Measurements from ENCODE around the gene ZDHHC18.

The ZDHHC18 gene

DNA sequence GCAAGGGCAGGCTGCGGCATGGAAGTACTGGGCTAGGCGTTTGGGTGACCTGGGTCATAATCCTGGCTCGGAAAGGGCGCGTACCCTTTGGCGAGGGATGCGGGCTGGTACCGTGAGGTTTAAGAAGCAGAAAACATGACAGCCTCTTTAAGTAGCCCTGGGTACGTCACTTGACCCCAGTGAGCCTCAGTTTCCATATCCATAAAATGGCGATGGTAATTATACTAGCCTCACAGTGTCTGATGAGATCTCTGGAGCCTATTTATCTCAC is 38.0 kb upstream of the ZDHHC18 start:
- DNase-seq (ENCODE audit: low read depth) = no peak
- peak overlapping the region; percentile 83 for H3K4me3 ChIP-seq (ENCODE audit: low read length)
- TF ChIP-seq, protein P1, sequence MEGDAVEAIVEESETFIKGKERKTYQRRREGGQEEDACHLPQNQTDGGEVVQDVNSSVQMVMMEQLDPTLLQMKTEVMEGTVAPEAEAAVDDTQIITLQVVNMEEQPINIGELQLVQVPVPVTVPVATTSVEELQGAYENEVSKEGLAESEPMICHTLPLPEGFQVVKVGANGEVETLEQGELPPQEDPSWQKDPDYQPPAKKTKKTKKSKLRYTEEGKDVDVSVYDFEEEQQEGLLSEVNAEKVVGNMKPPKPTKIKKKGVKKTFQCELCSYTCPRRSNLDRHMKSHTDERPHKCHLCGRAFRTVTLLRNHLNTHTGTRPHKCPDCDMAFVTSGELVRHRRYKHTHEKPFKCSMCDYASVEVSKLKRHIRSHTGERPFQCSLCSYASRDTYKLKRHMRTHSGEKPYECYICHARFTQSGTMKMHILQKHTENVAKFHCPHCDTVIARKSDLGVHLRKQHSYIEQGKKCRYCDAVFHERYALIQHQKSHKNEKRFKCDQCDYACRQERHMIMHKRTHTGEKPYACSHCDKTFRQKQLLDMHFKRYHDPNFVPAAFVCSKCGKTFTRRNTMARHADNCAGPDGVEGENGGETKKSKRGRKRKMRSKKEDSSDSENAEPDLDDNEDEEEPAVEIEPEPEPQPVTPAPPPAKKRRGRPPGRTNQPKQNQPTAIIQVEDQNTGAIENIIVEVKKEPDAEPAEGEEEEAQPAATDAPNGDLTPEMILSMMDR (conservative IDR thresholded peaks at IDR 0.05; ENCODE audit: low read length) = no peak

DNA sequence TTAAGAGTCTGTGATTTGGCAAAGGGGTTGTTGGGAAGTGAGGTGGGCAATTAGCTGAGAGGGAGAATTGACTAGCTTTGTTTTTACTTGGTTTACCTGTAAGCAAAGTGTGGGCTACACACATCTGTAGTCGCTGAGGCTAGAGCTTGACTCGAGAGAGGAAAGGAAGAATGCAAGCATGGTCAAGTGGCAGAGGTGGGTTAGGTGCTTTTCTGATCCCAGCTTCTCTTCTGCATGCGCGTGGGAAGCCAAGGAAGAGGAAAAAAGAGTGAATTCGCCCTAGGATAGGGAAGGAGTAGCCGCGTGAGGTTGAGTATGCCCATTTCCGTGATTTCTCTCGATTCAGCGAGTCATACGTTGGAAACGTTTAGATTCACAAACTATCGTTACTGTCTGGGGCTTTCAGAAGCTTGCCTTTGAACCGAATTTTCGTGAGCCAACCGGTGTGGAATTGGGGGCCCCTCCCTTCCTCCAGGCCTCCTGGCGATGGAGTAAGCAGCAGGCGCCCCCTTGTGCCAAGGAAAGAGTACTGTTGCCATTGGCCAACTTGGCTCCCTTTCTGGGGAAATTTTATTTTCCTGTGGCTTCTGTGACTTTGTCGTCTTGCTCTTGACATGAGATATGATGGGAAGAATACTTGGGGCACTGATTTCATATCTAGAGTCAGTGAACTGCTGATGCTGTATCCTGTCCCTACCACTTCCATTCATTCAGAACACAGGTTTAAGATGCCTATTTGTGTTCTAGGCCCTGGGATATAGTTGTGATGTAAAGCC is 37.5 kb upstream of the ZDHHC18 start:
- peak; percentile 85 for DNase-seq (ENCODE audit: low read depth)
- TF ChIP-seq, protein P1 (conservative IDR thresholded peaks at IDR 0.05; ENCODE audit: low read length) = peak; percentile 94
- peak overlapping the region; percentile 83 for H3K4me3 ChIP-seq (ENCODE audit: low read length)

DNA sequence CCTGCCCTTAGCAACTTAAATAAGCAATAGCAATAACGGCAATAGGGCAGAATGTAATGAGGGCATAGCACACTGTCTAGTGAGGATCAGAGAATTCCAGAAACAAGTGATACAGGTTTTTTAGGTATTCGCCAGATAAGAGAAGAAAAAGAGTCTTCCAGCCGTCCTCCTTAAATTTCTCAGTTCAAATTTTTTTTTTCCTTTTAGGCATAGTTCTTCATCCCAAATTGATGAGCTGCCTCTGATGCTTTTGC is 36.9 kb upstream of the ZDHHC18 start:
- TF ChIP-seq, protein P1 (conservative IDR thresholded peaks at IDR 0.05; ENCODE audit: low read length) = no peak
- H3K4me3 ChIP-seq (ENCODE audit: low read length) = no peak overlapping the region
- DNase-seq (ENCODE audit: low read depth) = no peak

DNA sequence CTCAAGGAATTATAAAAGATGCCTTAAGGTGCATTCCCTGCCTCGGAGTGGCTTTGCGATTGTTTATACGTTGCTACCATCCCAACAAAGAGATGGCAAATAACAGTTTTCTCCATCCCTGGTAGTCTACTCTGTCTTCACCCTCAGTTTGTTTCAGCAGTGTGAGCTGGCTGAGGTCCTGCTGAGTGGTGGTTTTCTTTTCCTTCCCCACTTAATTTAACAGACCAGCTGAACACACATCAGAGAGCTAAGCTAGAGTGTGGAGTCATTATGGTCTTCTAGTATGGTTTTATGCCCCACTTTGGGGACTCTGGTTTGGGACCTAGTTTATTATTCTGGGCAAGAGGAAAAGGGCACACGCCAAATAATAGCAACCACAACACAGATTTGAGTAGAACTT is 36.6 kb upstream of the ZDHHC18 start:
- TF ChIP-seq, protein P1 (conservative IDR thresholded peaks at IDR 0.05; ENCODE audit: low read length) = no peak
- no peak overlapping the region for H3K4me3 ChIP-seq (ENCODE audit: low read length)
- no peak for DNase-seq (ENCODE audit: low read depth)

DNA sequence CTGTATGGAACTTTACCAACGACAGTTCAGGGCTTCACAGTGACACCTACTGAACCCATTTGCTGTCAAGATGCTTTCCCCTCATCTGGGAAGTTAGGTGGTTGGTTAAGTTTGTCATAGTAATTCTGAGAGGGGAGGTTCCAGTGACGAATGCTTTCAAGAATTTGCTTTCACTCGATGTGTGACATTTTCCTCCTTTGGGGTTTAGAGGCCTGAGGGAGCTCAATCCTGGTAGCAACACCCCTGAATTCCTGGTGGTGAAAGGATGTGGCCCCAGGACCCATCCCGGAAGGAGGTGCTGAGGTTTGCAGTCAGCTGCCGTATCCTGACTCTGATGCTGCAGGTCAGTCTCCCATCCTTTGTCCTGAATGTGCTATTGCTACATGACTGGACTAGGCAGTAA is 35.9 kb upstream of the ZDHHC18 start:
- peak; percentile 22 for DNase-seq (ENCODE audit: low read depth)
- TF ChIP-seq, protein P1 (conservative IDR thresholded peaks at IDR 0.05; ENCODE audit: low read length) = no peak
- no peak overlapping the region for H3K4me3 ChIP-seq (ENCODE audit: low read length)

DNA sequence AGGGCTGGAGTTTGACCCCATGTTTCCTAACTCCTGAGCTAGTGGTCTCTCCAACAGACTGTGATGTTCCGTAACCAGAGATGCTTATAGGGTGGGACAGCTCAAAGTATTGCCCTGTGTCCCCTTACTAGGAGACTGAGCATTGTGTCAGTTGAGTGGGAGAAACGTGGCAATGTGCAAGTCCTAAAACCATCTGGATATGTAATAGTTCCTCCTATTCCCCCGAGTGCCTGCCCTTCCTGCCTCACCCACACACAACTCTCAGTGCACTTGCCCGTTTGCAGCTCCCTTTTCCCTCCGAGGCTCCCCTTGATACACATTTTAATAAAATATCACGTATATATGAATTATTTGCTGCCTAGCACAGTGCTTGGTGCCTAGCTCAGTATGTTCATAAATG is 35.3 kb upstream of the ZDHHC18 start:
- no peak for DNase-seq (ENCODE audit: low read depth)
- H3K4me3 ChIP-seq (ENCODE audit: low read length) = no peak overlapping the region
- TF ChIP-seq, protein P1 (conservative IDR thresholded peaks at IDR 0.05; ENCODE audit: low read length) = no peak

DNA sequence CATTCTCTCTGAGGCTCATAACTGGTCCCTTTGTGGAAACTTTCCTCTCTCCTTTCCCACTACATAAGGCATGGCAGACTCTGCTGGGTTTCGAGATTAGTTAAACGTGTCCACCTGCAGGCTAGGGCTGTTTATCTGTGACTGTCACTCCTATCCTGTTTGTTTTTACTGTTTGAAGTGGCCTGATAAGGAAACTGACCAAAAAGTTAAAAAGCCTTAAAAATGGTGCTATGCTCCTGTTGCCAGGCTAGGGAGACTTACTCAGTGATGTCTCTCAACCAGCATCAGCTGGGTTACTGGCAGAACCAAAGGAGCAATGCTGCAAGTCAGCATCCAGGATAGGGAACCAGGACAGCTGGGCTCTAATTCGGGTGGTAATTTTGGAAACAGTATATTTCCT is 34.9 kb upstream of the ZDHHC18 start:
- TF ChIP-seq, protein P1 (conservative IDR thresholded peaks at IDR 0.05; ENCODE audit: low read length) = no peak
- H3K4me3 ChIP-seq (ENCODE audit: low read length) = no peak overlapping the region
- no peak for DNase-seq (ENCODE audit: low read depth)
